ENCODE results near the gene HPD.
"Not testable (repeated sequence)": the region's sequence is repeated elsewhere in the genome, so short reads cannot be mapped to it uniquely, and the experiment has no call there.

The HPD gene

GRCh38 chr12:121858662-121859572, at the start of gene HPD:
HPD (minus strand) TSS chr12:121858859; CDS start chr12:121858823, 36 bp downstream.
- Mint-ChIP-seq H3K27me3 (ENCODE audit: low read depth) (no peaks in the 10 kb centered on the region), H3K9me3 (no peaks in the 10 kb centered on the region), H3K36me3 (ENCODE audit: low read depth) (no peaks in the 10 kb centered on the region), H3K4me1 (ENCODE audit: low read depth) (peaks cover 2% of the 10 kb centered on the region), H3K4me3 (no peak within 1 kb of the TSS), H3K27ac (no peak within 1 kb of the TSS)
- no peak for DNase-seq (ENCODE audit: low spot score)

- Mint-ChIP-seq H3K27ac (no peak overlapping the region), H3K4me3 (no peak overlapping the region), H3K27me3 (ENCODE audit: low read depth) (no peaks in the 10 kb centered on the region), H3K4me1 (ENCODE audit: low read depth) (peaks cover 6% of the 10 kb centered on the region), H3K36me3 (ENCODE audit: low read depth) (peaks cover 52% of the 10 kb centered on the region), H3K9me3 (no peaks in the 10 kb centered on the region)
- DNase-seq (ENCODE audit: low spot score), result no peak
Observed at GRCh38 chr12:121905746-121906145, 47.1 kb upstream of the HPD start.

GRCh38 chr12:121903202-121903601, 44.5 kb upstream of the HPD start:
- H3K9me3 Mint-ChIP-seq, result no peaks in the 10 kb centered on the region
- no peak overlapping the region for H3K27ac Mint-ChIP-seq
- peaks cover 46% of the 10 kb centered on the region for H3K36me3 Mint-ChIP-seq (ENCODE audit: low read depth)
- H3K4me1 Mint-ChIP-seq (ENCODE audit: low read depth), result no peaks in the 10 kb centered on the region
- H3K27me3 Mint-ChIP-seq (ENCODE audit: low read depth), result no peaks in the 10 kb centered on the region
- no peak for DNase-seq (ENCODE audit: low spot score)
- H3K4me3 Mint-ChIP-seq, result no peak overlapping the region

GRCh38 chr12:121899590-121899989, 40.9 kb upstream of the HPD start:
- H3K4me3 Mint-ChIP-seq, result no peak overlapping the region
- no peaks in the 10 kb centered on the region for H3K27me3 Mint-ChIP-seq (ENCODE audit: low read depth)
- H3K4me1 Mint-ChIP-seq (ENCODE audit: low read depth), result peaks cover 3% of the 10 kb centered on the region
- H3K27ac Mint-ChIP-seq, result no peak overlapping the region
- H3K9me3 Mint-ChIP-seq, result no peaks in the 10 kb centered on the region
- DNase-seq (ENCODE audit: low spot score), result no peak
- peaks cover 48% of the 10 kb centered on the region for H3K36me3 Mint-ChIP-seq (ENCODE audit: low read depth)

GRCh38 chr12:121898287-121898686, 39.6 kb upstream of the HPD start:
- no peak for DNase-seq (ENCODE audit: low spot score)
- Mint-ChIP-seq H3K9me3 (no peaks in the 10 kb centered on the region), H3K4me3 (no peak overlapping the region), H3K27ac (no peak overlapping the region), H3K36me3 (ENCODE audit: low read depth) (peaks cover 45% of the 10 kb centered on the region), H3K27me3 (ENCODE audit: low read depth) (no peaks in the 10 kb centered on the region), H3K4me1 (ENCODE audit: low read depth) (peaks cover 14% of the 10 kb centered on the region)

- H3K27ac Mint-ChIP-seq, result peak overlapping the region; percentile 80
- no peak overlapping the region for H3K4me3 Mint-ChIP-seq
- peaks cover 34% of the 10 kb centered on the region for H3K36me3 Mint-ChIP-seq (ENCODE audit: low read depth)
- H3K27me3 Mint-ChIP-seq (ENCODE audit: low read depth), result no peaks in the 10 kb centered on the region
- H3K9me3 Mint-ChIP-seq, result no peaks in the 10 kb centered on the region
- peaks cover 27% of the 10 kb centered on the region for H3K4me1 Mint-ChIP-seq (ENCODE audit: low read depth)
- no peak for DNase-seq (ENCODE audit: low spot score)
Observed at GRCh38 chr12:121894633-121895032, 36.0 kb upstream of the HPD start.

- H3K27ac Mint-ChIP-seq, result peak overlapping the region; percentile 79
- peak overlapping the region; percentile 61 for H3K4me3 Mint-ChIP-seq
- H3K36me3 Mint-ChIP-seq (ENCODE audit: low read depth), result peaks cover 29% of the 10 kb centered on the region
- H3K9me3 Mint-ChIP-seq, result no peaks in the 10 kb centered on the region
- peaks cover 28% of the 10 kb centered on the region for H3K4me1 Mint-ChIP-seq (ENCODE audit: low read depth)
- H3K27me3 Mint-ChIP-seq (ENCODE audit: low read depth), result no peaks in the 10 kb centered on the region
- DNase-seq (ENCODE audit: low spot score), result peak; percentile 34
Observed at GRCh38 chr12:121893961-121894460, 35.4 kb upstream of the HPD start.

GRCh38 chr12:121892673-121893561, 34.3 kb upstream of the HPD start:
- no peak overlapping the region for H3K27ac Mint-ChIP-seq

GRCh38 chr12:121889661-121890060, 31.0 kb upstream of the HPD start:
- H3K4me3 Mint-ChIP-seq, result peak overlapping the region; percentile 96
- not testable (repeated sequence) for DNase-seq (ENCODE audit: low spot score); H3K27me3 Mint-ChIP-seq (ENCODE audit: low read depth); H3K9me3 Mint-ChIP-seq
- peaks cover 12% of the 10 kb centered on the region for H3K36me3 Mint-ChIP-seq (ENCODE audit: low read depth)
- peak overlapping the region; percentile 99 for H3K27ac Mint-ChIP-seq
- peaks cover 32% of the 10 kb centered on the region for H3K4me1 Mint-ChIP-seq (ENCODE audit: low read depth)

More at GRCh38 chr12:121892673-121893561, 34.3 kb upstream of the HPD start:
- DNase-seq (ENCODE audit: low spot score), result no peak
- peaks cover 28% of the 10 kb centered on the region for H3K36me3 Mint-ChIP-seq (ENCODE audit: low read depth)
- no peaks in the 10 kb centered on the region for H3K9me3 Mint-ChIP-seq
- H3K27me3 Mint-ChIP-seq (ENCODE audit: low read depth), result no peaks in the 10 kb centered on the region
- no peak overlapping the region for H3K4me3 Mint-ChIP-seq
- peaks cover 30% of the 10 kb centered on the region for H3K4me1 Mint-ChIP-seq (ENCODE audit: low read depth)

GRCh38 chr12:121889274-121889624, 30.6 kb upstream of the HPD start:
- H3K27me3 Mint-ChIP-seq (ENCODE audit: low read depth), result no peaks in the 10 kb centered on the region
- DNase-seq (ENCODE audit: low spot score), result no peak
- H3K36me3 Mint-ChIP-seq (ENCODE audit: low read depth), result peaks cover 12% of the 10 kb centered on the region
- peaks cover 30% of the 10 kb centered on the region for H3K4me1 Mint-ChIP-seq (ENCODE audit: low read depth)
- H3K9me3 Mint-ChIP-seq, result no peaks in the 10 kb centered on the region
- H3K27ac Mint-ChIP-seq, result peak overlapping the region; percentile 99
- peak overlapping the region; percentile 96 for H3K4me3 Mint-ChIP-seq

GRCh38 chr12:121888478-121889273, 30.0 kb upstream of the HPD start, which contains the start of gene PSMD9:
PSMD9 (plus strand) TSS chr12:121888790; CDS start chr12:121888857, 67 bp downstream.
- Mint-ChIP-seq H3K27ac (peak within 1 kb of the TSS; percentile 99), H3K9me3 (no peaks in the 10 kb centered on the region), H3K4me1 (ENCODE audit: low read depth) (peaks cover 24% of the 10 kb centered on the region), H3K4me3 (peak within 1 kb of the TSS; percentile 96), H3K27me3 (ENCODE audit: low read depth) (peaks cover 1% of the 10 kb centered on the region), H3K36me3 (ENCODE audit: low read depth) (peaks cover 9% of the 10 kb centered on the region)
- DNase-seq (ENCODE audit: low spot score), result peak; percentile 98

GRCh38 chr12:121888083-121888477, 29.4 kb upstream of the HPD start:
- Mint-ChIP-seq H3K27ac (peak overlapping the region; percentile 99), H3K4me3 (peak overlapping the region; percentile 96), H3K9me3 (no peaks in the 10 kb centered on the region), H3K4me1 (ENCODE audit: low read depth) (peaks cover 21% of the 10 kb centered on the region), H3K27me3 (ENCODE audit: low read depth) (peaks cover 3% of the 10 kb centered on the region), H3K36me3 (ENCODE audit: low read depth) (peaks cover 9% of the 10 kb centered on the region)
- no peak for DNase-seq (ENCODE audit: low spot score)

GRCh38 chr12:121885129-121885528, 26.5 kb upstream of the HPD start:
- not testable (repeated sequence) for DNase-seq (ENCODE audit: low spot score); H3K27ac Mint-ChIP-seq; H3K36me3 Mint-ChIP-seq (ENCODE audit: low read depth); H3K9me3 Mint-ChIP-seq; H3K4me3 Mint-ChIP-seq; H3K27me3 Mint-ChIP-seq (ENCODE audit: low read depth)
- H3K4me1 Mint-ChIP-seq (ENCODE audit: low read depth), result peaks cover 10% of the 10 kb centered on the region
